BJ (cell line): ENCODE results near the gene ACTBL2. TPM values are rescaled to one million over a fixed set of nuclear protein-coding genes. Genes with fewer than 3 reads are reported as not detected.

ENCODE experiments used
- CTCF ChIA-PET: fragments of 350-600 bp; formaldehyde crosslinking; extraction: SDS; loops from one replicate; lab custom pipeline; 2021; ENCODE audit warnings: antibody characterized with exemption, inconsistent platforms; lab: Yijun Ruan, JAX
- POLR2A ChIA-PET: fragments of 300-600 bp; sonication (Branson Sonifier 250); formaldehyde crosslinking; extraction: SDS; loops from one replicate; lab custom pipeline; 2021; ENCODE audit warnings: antibody characterized with exemption; lab: Charles Lee
- DNase-seq: peaks from one replicate; pipeline ENCODE4 v3.0.0-alpha.2; 2011; ENCODE audit warnings: low read depth
- H3K27me3 ChIP-seq: 2 replicates; pipeline ENCODE4 v1.6.0; 2011; ENCODE audit warnings: low read length; ENCODE audit not compliant: control insufficient read depth, insufficient read depth
- H3K36me3 ChIP-seq: 2 replicates; pipeline ENCODE4 v1.5.1; 2011; ENCODE audit warnings: low read length; ENCODE audit not compliant: control insufficient read depth, insufficient read depth
- H3K4me3 ChIP-seq: 2 replicates; pipeline ENCODE4 v1.5.1; 2011; ENCODE audit warnings: low read depth, mild to moderate bottlenecking, control low read depth, low read length
- polyA plus RNA-seq: library from polyadenylated mRNA; depleted of rRNA; stranded (reverse); fragments of >200 nt; gene quantifications from 2 replicates; pipeline ENCODE4 v1.2.3, GENCODE V29; 2011
- TF ChIP-seq, protein P1 (sequence below): IDR thresholded peaks from 2 replicates; pipeline ENCODE4 v1.5.1; 2011; ENCODE audit warnings: low read depth, mild to moderate bottlenecking, control low read depth, inconsistent platforms, low read length, moderate library complexity; ENCODE audit not compliant: insufficient read depth

ACTBL2 gene
- polyA plus RNA-seq, 1 experiment = 0.05 TPM

DNA sequence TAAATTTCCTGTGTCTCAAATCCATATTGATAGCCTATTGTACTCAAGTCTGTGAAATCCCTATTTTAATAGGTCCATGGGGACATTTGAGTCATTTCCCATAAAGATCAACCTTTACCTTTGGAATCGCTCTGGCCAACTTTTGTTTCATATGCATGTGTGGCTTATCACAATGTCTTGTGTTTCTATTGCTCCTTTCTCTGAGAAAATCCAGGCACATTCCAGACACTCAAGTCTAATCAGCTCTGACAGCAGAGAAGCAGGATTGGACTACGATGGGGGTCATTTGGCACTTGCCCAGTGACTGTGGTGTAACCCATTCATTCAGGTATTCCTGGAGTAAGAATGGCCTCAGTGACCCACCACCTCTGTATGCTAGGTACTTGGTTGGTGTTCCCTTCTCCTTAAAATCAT lies 48.4 kb downstream of the ACTBL2 start:
- POLR2A ChIA-PET = no interaction called here
- CTCF ChIA-PET = interaction anchor here (1.2 to 2.9 kb wide), 2 partner anchors 12 to 135 kb away, joined by 3 to 8 read pairs; no protein-coding TSS in a partner anchor
- Histone ChIP-seq H3K36me3 (no peaks in the 10 kb centered on the region), H3K4me3 (no peak overlapping the region), H3K27me3 (no peaks in the 10 kb centered on the region)
- TF ChIP-seq, protein P1, sequence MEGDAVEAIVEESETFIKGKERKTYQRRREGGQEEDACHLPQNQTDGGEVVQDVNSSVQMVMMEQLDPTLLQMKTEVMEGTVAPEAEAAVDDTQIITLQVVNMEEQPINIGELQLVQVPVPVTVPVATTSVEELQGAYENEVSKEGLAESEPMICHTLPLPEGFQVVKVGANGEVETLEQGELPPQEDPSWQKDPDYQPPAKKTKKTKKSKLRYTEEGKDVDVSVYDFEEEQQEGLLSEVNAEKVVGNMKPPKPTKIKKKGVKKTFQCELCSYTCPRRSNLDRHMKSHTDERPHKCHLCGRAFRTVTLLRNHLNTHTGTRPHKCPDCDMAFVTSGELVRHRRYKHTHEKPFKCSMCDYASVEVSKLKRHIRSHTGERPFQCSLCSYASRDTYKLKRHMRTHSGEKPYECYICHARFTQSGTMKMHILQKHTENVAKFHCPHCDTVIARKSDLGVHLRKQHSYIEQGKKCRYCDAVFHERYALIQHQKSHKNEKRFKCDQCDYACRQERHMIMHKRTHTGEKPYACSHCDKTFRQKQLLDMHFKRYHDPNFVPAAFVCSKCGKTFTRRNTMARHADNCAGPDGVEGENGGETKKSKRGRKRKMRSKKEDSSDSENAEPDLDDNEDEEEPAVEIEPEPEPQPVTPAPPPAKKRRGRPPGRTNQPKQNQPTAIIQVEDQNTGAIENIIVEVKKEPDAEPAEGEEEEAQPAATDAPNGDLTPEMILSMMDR = no peak
- no peak for DNase-seq

DNA sequence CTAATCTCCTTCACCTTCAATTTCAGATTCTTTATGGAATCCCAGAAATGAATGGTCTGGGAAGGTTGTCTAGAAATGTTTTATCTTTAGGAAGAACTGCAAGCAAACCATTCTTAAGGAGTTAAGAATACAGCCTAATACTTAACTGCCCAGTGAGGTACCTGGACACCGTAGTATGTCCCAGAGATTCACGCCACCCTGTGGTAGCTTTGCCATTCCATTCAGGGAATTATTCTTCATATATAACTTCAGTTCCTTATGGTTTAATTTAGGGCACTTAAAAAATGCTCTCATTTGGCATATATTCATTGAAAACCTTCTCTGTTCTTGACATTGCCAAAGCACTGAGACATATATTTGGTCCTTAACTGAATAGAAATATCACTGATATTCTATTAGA lies 49.7 kb downstream of the ACTBL2 start:
- no peaks in the 10 kb centered on the region for H3K27me3 ChIP-seq
- H3K4me3 ChIP-seq = no peak overlapping the region
- ChIA-PET CTCF (interaction anchor here (0.6 to 2.9 kb wide), 3 partner anchors 10 to 165 kb away, joined by 3 to 8 read pairs (median 3); no protein-coding TSS in a partner anchor), POLR2A (no interaction called here)
- TF ChIP-seq, protein P1 = no peak
- no peak for DNase-seq
- H3K36me3 ChIP-seq = no peaks in the 10 kb centered on the region

DNA sequence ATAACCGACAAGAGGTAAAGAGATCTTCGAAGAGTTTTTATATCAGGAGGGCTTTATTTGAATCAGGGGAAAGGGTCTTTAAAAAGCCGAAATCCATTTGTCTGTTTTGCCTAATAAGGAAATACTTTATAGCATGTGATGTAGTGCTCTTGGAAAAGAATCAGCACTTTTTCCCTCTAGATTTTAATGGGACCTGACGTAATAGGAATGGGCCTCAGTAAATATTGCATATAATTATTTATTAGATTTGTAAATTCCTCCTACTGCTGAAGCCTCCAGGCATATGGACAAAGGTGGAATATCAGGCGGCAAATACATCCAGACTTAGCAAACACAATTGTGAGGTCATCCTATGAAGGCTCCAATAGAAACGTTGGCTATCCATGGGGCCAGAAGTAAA lies 50.9 kb downstream of the ACTBL2 start:
- CTCF ChIA-PET = interaction anchor here (0.6 kb wide), 1 partner anchor 41 kb away, joined by 3 read pairs; no protein-coding TSS in a partner anchor
- no peak for DNase-seq
- POLR2A ChIA-PET = no interaction called here
- TF ChIP-seq, protein P1 = no peak
- no peaks in the 10 kb centered on the region for H3K27me3 ChIP-seq
- no peaks in the 10 kb centered on the region for H3K36me3 ChIP-seq
- H3K4me3 ChIP-seq = no peak overlapping the region
